Transverse colon (tissue), 4 donors: ENCODE results near the gene BMPR1B. TPM values are rescaled to one million over a fixed set of nuclear protein-coding genes. Genes with fewer than 3 reads are reported as not detected.

Experiments
- DNase-seq: peaks from one replicate; pipeline ENCODE4 v3.0.0-alpha.2; 2019
- H3K27ac ChIP-seq, 4 donors: fragments of 200-600 bp; sonication (generic); 2 replicates each; pipeline ENCODE4 v1.5.1; 2016 to 2018; ENCODE audit warnings: inconsistent platforms in 4 of 4
- H3K27me3 ChIP-seq: fragments of 200-600 bp; sonication (generic); 2 replicates; pipeline ENCODE4 v1.5.1; 2017; ENCODE audit warnings: inconsistent platforms
- H3K36me3 ChIP-seq, 4 donors: fragments of 200-600 bp; sonication (generic); 2 replicates each; pipeline ENCODE4 v1.5.1; 2017 to 2019; ENCODE audit warnings: inconsistent platforms in 4 of 4
- H3K4me1 ChIP-seq, 4 donors: fragments of 200-600 bp; sonication (generic); 2 replicates each; pipeline ENCODE4 v1.5.1; 2017 to 2020; ENCODE audit warnings: inconsistent platforms in 4 of 4
- H3K4me3 ChIP-seq, 4 donors: fragments of 200-600 bp; sonication (generic); 1 replicate in 1 of 4; 2 replicates in 3 of 4; pipeline versions ENCODE4 v1.5.1 to v1.6.1; 2017 to 2019; ENCODE audit warnings: inconsistent platforms in 4 of 4
- H3K9me3 ChIP-seq, 2 donors: fragments of 200-600 bp; sonication (generic); 2 replicates each; pipeline ENCODE4 v1.5.1; 2017 to 2019; ENCODE audit warnings: inconsistent platforms in 2 of 2
- CTCF ChIP-seq, 5 experiments: fragments of 200-600 bp in 3 of 5; fragments of 450-650 bp in 2 of 5; sonication (generic) in 3 of 5; IDR thresholded peaks; 1 replicate in 2 of 5; 2 replicates in 3 of 5; pipeline ENCODE4 v1.5.1; 2016 to 2017; ENCODE audit warnings: antibody characterized with exemption in 5 of 5, inconsistent platforms in 3 of 5, mild to moderate bottlenecking in 2 of 5, moderate library complexity in 1 of 5
- EP300 ChIP-seq: sonication (generic); formaldehyde crosslinking; IDR thresholded peaks from one replicate; pipeline ENCODE4 v1.6.1; 2017; ENCODE audit warnings: antibody characterized with exemption, low read depth
- POLR2A ChIP-seq: fragments of 450-650 bp; IDR thresholded peaks from one replicate; pipeline ENCODE4 v1.6.1; 2016; ENCODE audit warnings: antibody characterized with exemption, mild to moderate bottlenecking, moderate library complexity
- POLR2AphosphoS5 ChIP-seq, 3 donors: sonication (generic); formaldehyde crosslinking; IDR thresholded peaks; one replicate each; pipeline ENCODE4 v1.6.1; 2016; ENCODE audit warnings: antibody characterized with exemption in 3 of 3
- WGBS, 2 donors: methylation state at CpG; one replicate each; pipeline ENCODE4 v1.1.5; 2018; ENCODE audit warnings: low coverage in 1 of 2; 5-methylcytosine and 5-hydroxymethylcytosine counted together
- in situ Hi-C, 4 donors: fragments of 200-750 bp; cut with MboI; loops; one replicate each; pipeline versions ENCODE4 v1.15.0 to v1.15.1; 2017; ENCODE audit warnings: low sequenced_read_pairs in 3 of 4, low pct_ligation_motif_present in 1 of 4, low pct_unique_long_range_greater_than_20kb in 1 of 4
- intact Hi-C: fragments of 100-400 bp; cut with DNase I; formaldehyde crosslinking; loops from one replicate; pipeline ENCODE4 v1.15.1; 2023; ENCODE audit warnings: low total_unique reads
- total RNA-seq, 4 donors: library from RNA; depleted of rRNA; stranded (reverse); fragments of >200 nt; gene quantifications; one replicate each; pipeline ENCODE4 v1.1.0, GENCODE V29; 2016

BMPR1B gene
- total RNA-seq, 4 donors from 2014 or later = 0.64 to 3.2 (median 0.68) TPM; not detected in 1

- TF ChIP-seq POLR2A = no peak
- no peak for TF ChIP-seq POLR2AphosphoS5 (IDR thresholded peaks at IDR 0.05)
- Histone ChIP-seq H3K9me3 (no peaks in the 10 kb centered on the region), H3K4me3 (no peak overlapping the region), H3K36me3 (no peaks in the 10 kb centered on the region), H3K27me3 (no peaks in the 10 kb centered on the region), H3K27ac (no peak overlapping the region), H3K4me1 (no peaks in the 10 kb centered on the region)
- in situ Hi-C loops = no loop called here
- WGBS, 2 donors = 83 to 86% methylated on average over 3 of the region's 3 CpGs
- intact Hi-C loops = no loop called here
- no peak for DNase-seq
These were observed 98.3 kb downstream of the BMPR1B start for GRCh38 chr4:94856030-94856429.

GRCh38 chr4:94870146-94870545 is 112.4 kb downstream of the BMPR1B start:
- Histone ChIP-seq H3K36me3 (no peaks in the 10 kb centered on the region), H3K4me1 (no peaks in the 10 kb centered on the region), H3K27ac (no peak overlapping the region), H3K4me3 (no peak overlapping the region), H3K27me3 (no peaks in the 10 kb centered on the region), H3K9me3 (no peaks in the 10 kb centered on the region)
- in situ Hi-C loops (no loop called here), intact Hi-C loops (no loop called here)
- TF ChIP-seq POLR2AphosphoS5 (IDR thresholded peaks at IDR 0.05) = no peak
- no peak for TF ChIP-seq CTCF (IDR thresholded peaks at IDR 0.05)
- TF ChIP-seq EP300 = no peak
- TF ChIP-seq POLR2A = no peak
- WGBS, 2 donors = 44 to 80% methylated on average over 2 of the region's 2 CpGs
- DNase-seq = no peak

GRCh38 chr4:94871644-94872305 is 114.0 kb downstream of the BMPR1B start:
- Histone ChIP-seq H3K4me3 (no peak overlapping the region), H3K4me1 (no peaks in the 10 kb centered on the region), H3K27me3 (no peaks in the 10 kb centered on the region), H3K9me3 (no peaks in the 10 kb centered on the region), H3K27ac (no peak overlapping the region), H3K36me3 (no peaks in the 10 kb centered on the region)
- WGBS, 2 donors = 62 to 66% methylated on average over 4 of the region's 4 CpGs
- in situ Hi-C loops = no loop called here
- no peak for DNase-seq
- intact Hi-C loops = no loop called here
- TF ChIP-seq EP300 = no peak
- TF ChIP-seq POLR2AphosphoS5 (IDR thresholded peaks at IDR 0.05) = no peak

- TF ChIP-seq CTCF (IDR thresholded peaks at IDR 0.05) = no peak
- no peak for TF ChIP-seq POLR2A
- no peak for TF ChIP-seq POLR2AphosphoS5 (IDR thresholded peaks at IDR 0.05)
- no peak for TF ChIP-seq EP300
- H3K36me3 ChIP-seq = no peaks in the 10 kb centered on the region
- DNase-seq = no peak
- in situ Hi-C loops = no loop called here
- H3K4me1 ChIP-seq = no peaks in the 10 kb centered on the region
- H3K4me3 ChIP-seq = no peak overlapping the region
- 78 to 87% methylated on average over 2 of the region's 2 CpGs for WGBS, 2 donors
- H3K9me3 ChIP-seq = no peaks in the 10 kb centered on the region
- no peak overlapping the region for H3K27ac ChIP-seq
- intact Hi-C loops = no loop called here
- no peaks in the 10 kb centered on the region for H3K27me3 ChIP-seq
These were observed 120.2 kb downstream of the BMPR1B start for GRCh38 chr4:94877973-94878372.

GRCh38 chr4:94880956-94881355 is 123.2 kb downstream of the BMPR1B start:
- H3K4me3 ChIP-seq = no peak overlapping the region
- H3K4me1 ChIP-seq = no peaks in the 10 kb centered on the region
- TF ChIP-seq POLR2AphosphoS5 (IDR thresholded peaks at IDR 0.05) (no peak), POLR2A (no peak), EP300 (no peak), CTCF (IDR thresholded peaks at IDR 0.05) (no peak)
- intact Hi-C loops (no loop called here), in situ Hi-C loops (no loop called here)
- H3K27ac ChIP-seq = no peak overlapping the region
- H3K27me3 ChIP-seq = no peaks in the 10 kb centered on the region
- 88 to 90% methylated on average over 2 to 3 of the region's 3 CpGs for WGBS, 2 donors
- H3K36me3 ChIP-seq = no peaks in the 10 kb centered on the region
- H3K9me3 ChIP-seq = no peaks in the 10 kb centered on the region
- DNase-seq = no peak
